Left ventricle myocardium inferior (tissue), 1 donor: Measurements from ENCODE around the gene ECEL1. TPM values are rescaled to one million over a fixed set of nuclear protein-coding genes. Genes with fewer than 3 reads are reported as not detected.

ENCODE experiments used
- DNase-seq: peaks from one replicate; pipeline ENCODE4 v3.0.0-alpha.2; 2020
- H3K27ac ChIP-seq: fragments of 200-600 bp; replicated peaks from 2 replicates; pipeline ENCODE4 v1.8.0; 2021
- H3K27me3 ChIP-seq: fragments of 200-600 bp; 2 replicates; pipeline ENCODE4 v1.8.0; 2021; ENCODE audit warnings: low read depth
- H3K36me3 ChIP-seq: fragments of 200-600 bp; 2 replicates; pipeline ENCODE4 v1.8.0; 2021
- H3K4me1 ChIP-seq: fragments of 200-600 bp; 2 replicates; pipeline ENCODE4 v1.8.0; 2021
- H3K4me3 ChIP-seq: fragments of 200-600 bp; 2 replicates; pipeline ENCODE4 v1.8.0; 2021; ENCODE audit warnings: mild to moderate bottlenecking, moderate library complexity
- H3K9me3 ChIP-seq: fragments of 200-600 bp; replicated peaks from 2 replicates; pipeline ENCODE4 v1.8.0; 2021
- intact Hi-C: fragments of 100-400 bp; cut with micrococcal nuclease; formaldehyde crosslinking; loops from one replicate; pipeline ENCODE4 v1.11.0; 2022
- total RNA-seq: library from RNA; stranded (reverse); fragmentation: NEBNext Ultra II Directional; extraction: Animal tissue kit (Norgen Biotek cat#: 25700); gene quantifications from one replicate; pipeline ENCODE4 v1.2.1, GENCODE V29; 2021
- TF ChIP-seq, protein P1 (sequence below): fragments of 200-600 bp; IDR thresholded peaks from 2 replicates; pipeline ENCODE4 v1.8.0; 2021; ENCODE audit warnings: antibody characterized with exemption, mild to moderate bottlenecking, borderline replicate concordance
- donor health status: DM: no; HTN: yes; CAD: no; lungs with severe emphysema.

The ECEL1 gene
- total RNA-seq, 1 donor from 2014 or later = not detected

- Histone ChIP-seq H3K36me3 (no peaks in the 10 kb centered on the region), H3K4me1 (no peaks in the 10 kb centered on the region), H3K27ac (no peak overlapping the region), H3K9me3 (no peaks in the 10 kb centered on the region), H3K4me3 (no peak overlapping the region), H3K27me3 (peaks cover 48% of the 10 kb centered on the region)
- no peak for DNase-seq
- intact Hi-C loops = loop anchor here (10.0 kb wide), 1 partner anchor 527 kb away; no protein-coding TSS in a partner anchor
- TF ChIP-seq, protein P1, sequence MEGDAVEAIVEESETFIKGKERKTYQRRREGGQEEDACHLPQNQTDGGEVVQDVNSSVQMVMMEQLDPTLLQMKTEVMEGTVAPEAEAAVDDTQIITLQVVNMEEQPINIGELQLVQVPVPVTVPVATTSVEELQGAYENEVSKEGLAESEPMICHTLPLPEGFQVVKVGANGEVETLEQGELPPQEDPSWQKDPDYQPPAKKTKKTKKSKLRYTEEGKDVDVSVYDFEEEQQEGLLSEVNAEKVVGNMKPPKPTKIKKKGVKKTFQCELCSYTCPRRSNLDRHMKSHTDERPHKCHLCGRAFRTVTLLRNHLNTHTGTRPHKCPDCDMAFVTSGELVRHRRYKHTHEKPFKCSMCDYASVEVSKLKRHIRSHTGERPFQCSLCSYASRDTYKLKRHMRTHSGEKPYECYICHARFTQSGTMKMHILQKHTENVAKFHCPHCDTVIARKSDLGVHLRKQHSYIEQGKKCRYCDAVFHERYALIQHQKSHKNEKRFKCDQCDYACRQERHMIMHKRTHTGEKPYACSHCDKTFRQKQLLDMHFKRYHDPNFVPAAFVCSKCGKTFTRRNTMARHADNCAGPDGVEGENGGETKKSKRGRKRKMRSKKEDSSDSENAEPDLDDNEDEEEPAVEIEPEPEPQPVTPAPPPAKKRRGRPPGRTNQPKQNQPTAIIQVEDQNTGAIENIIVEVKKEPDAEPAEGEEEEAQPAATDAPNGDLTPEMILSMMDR = no peak
These were observed 55.7 kb downstream of the ECEL1 start for GRCh38 chr2:232431705-232432590.

Other genes starting within 250 kb of the ECEL1 start
- gene ALPP, start 109.1 kb downstream of the ECEL1 start, total RNA-seq = not detected
- not detected for gene ALPG, start 81.0 kb downstream of the ECEL1 start, total RNA-seq
- gene ALPI, start 31.7 kb downstream of the ECEL1 start, total RNA-seq = not detected
- not detected for gene PRSS56, start 32.6 kb upstream of the ECEL1 start, total RNA-seq
- gene CHRND, start 38.3 kb upstream of the ECEL1 start, total RNA-seq = not detected
- not detected for gene CHRNG, start 51.9 kb upstream of the ECEL1 start, total RNA-seq
- 2.4 TPM for gene TIGD1, start 62.7 kb upstream of the ECEL1 start, total RNA-seq
- gene EIF4E2, start 62.9 kb upstream of the ECEL1 start, total RNA-seq = 44.2 TPM
- 29.7 TPM for gene EFHD1, start 145.8 kb upstream of the ECEL1 start, total RNA-seq
- 59.9 TPM for gene GIGYF2, start 209.5 kb upstream of the ECEL1 start, total RNA-seq